ENCODE results near the gene BCDIN3D. TPM values are rescaled to one million over a fixed set of nuclear protein-coding genes. Genes with fewer than 3 reads are reported as not detected.

The BCDIN3D gene
- total and polyA plus RNA-seq, 5 donors from 2014 or later: 4.6 to 9.8 (median 8.6) TPM

DNA sequence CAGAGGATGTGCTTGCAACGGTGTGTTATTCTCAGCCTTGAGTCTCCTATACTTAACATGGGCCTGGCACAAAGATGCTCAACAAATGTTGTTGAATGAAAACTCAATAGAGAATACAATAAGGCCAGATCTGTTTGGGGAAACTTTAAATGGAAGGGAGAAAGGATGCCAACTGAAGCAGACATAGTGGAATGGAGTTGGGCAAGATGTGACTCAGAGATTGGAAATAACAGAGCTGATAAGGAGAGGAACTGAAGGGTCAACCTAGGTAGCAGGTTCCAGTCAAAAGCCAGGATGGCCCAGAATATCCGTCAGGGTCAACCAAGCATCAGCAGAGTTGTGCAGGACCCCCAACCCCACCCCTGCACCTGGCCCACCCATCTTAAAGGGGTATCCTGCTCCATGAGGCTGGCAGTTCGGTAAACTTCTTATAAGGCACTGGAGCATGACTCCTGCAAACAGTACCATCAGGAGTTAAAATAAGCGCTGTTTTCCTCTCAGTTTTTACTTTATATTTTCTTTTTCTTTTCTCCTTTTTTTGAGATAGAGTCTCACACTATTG lies 1.1 kb upstream of the BCDIN3D start:
- Histone ChIP-seq H3K4me1 (ENCODE audit: control insufficient read depth, insufficient read depth, low read length, poor library complexity, severe bottlenecking) (peaks cover 26% of the 10 kb centered on the region), H3K36me3 (ENCODE audit: control insufficient read depth, insufficient read depth, low read length) (no peaks in the 10 kb centered on the region), H3K9me3 (ENCODE audit: control insufficient read depth in 2 of 2, low read length in 2 of 2) (no peaks in the 10 kb centered on the region), H3K27ac (ENCODE audit: insufficient read depth, low read length, poor library complexity, severe bottlenecking) (no peak overlapping the region), H3K4me3 (ENCODE audit: low read depth, low read length) (no peak overlapping the region), H3K27me3 (ENCODE audit: control insufficient read depth, insufficient read depth, low read length) (peaks cover 8% of the 10 kb centered on the region)
- H3K27ac Mint-ChIP-seq: peak overlapping the region in 2 of 3 donors; percentile 71 to 94
- peaks cover 9 to 43% (median 28%) of the 10 kb centered on the region in 4 donors for H3K4me1 Mint-ChIP-seq
- H3K4me3 Mint-ChIP-seq: peak overlapping the region in 3 of 4 donors; percentile 82 to 98 (median 91)
- peaks cover 0 to 2% (median 0%) of the 10 kb centered on the region in 7 donors for H3K9me3 Mint-ChIP-seq
- no peak for ATAC-seq (ENCODE audit: low read depth in 2 of 2)
- DNase-seq: no peak
- H3K27me3 Mint-ChIP-seq: peaks cover 10% of the 10 kb centered on the region
- H3K36me3 Mint-ChIP-seq: no peaks in the 10 kb centered on the region

DNA sequence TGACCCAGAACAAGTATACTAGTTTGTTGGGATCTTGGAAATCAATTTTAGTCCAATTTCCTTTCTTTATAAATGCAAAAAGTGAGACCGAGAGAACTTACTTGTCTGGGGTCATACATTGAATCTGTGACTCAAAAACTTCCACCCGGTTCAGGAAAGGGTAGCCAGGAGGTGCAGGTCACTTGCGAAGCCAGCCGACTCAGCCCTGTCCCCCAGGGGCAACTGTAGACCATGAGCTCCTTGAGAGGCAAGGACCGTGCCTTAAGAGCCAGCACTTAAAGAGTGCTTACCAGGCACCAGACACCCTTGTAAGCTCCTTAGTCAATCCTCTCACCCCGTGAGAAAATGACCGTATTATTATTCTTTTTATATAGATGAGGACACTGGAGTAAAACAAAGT lies 505 bp upstream of the BCDIN3D start:
- peak overlapping the region; percentile 93 for H3K4me3 ChIP-seq (ENCODE audit: low read depth, low read length)
- peak overlapping the region; percentile 78 for H3K27ac ChIP-seq (ENCODE audit: insufficient read depth, low read length, poor library complexity, severe bottlenecking)
- DNase-seq: no peak
- Mint-ChIP-seq H3K4me3 (peak overlapping the region; percentile 82 to 98 (median 93)), H3K4me1 (peaks cover 12 to 43% (median 28%) of the 10 kb centered on the region in 4 donors), H3K27me3 (peaks cover 8% of the 10 kb centered on the region), H3K9me3 (peaks cover 0 to 2% (median 0%) of the 10 kb centered on the region in 7 donors), H3K27ac (peak overlapping the region; percentile 93 to 95 (median 94)), H3K36me3 (no peaks in the 10 kb centered on the region)
- no peak for ATAC-seq (ENCODE audit: low read depth in 2 of 2)
- peaks cover 4% of the 10 kb centered on the region for H3K27me3 ChIP-seq (ENCODE audit: control insufficient read depth, insufficient read depth, low read length)
- peaks cover 1% of the 10 kb centered on the region for H3K36me3 ChIP-seq (ENCODE audit: control insufficient read depth, insufficient read depth, low read length)
- no peaks in the 10 kb centered on the region for H3K9me3 ChIP-seq (ENCODE audit: control insufficient read depth in 2 of 2, low read length in 2 of 2)
- H3K4me1 ChIP-seq (ENCODE audit: control insufficient read depth, insufficient read depth, low read length, poor library complexity, severe bottlenecking): peaks cover 26% of the 10 kb centered on the region

DNA sequence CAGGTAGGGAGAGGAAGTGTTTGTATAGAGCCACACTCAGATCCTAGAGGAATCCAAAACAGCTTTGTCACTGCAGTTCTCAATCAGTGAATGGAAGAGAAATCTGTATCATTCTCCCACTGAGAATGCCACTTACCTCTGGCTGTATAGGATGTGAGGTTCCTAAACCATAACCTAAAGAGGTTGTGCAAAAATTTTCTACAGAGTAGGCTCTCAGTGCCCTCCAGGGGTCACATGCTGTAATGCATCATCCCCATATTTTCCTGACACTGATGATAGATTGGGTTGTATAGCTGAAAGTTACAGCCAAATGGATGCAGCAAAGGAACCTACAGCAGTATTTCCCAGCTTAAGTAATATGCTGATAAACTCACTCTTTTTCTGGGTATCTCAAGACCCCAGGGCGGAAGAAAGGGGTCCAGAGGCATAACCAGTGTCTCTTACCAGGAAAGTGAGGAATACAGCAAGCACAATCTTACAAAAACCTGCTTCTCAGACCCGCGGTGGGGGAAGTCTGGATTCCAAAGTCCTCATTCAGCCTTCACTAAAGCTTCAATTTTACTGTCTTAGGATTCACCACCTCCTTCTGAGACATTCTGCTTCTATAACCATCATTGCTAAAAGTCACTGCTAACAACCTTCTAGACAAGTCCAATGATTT lies 3.8 kb downstream of the BCDIN3D start:
- H3K4me3 ChIP-seq (ENCODE audit: low read depth, low read length): no peak overlapping the region
- peak; percentile 30 to 32 for ATAC-seq (ENCODE audit: low read depth in 2 of 2)
- peak overlapping the region in 2 of 4 donors; percentile 68 to 75 for H3K4me3 Mint-ChIP-seq

DNA sequence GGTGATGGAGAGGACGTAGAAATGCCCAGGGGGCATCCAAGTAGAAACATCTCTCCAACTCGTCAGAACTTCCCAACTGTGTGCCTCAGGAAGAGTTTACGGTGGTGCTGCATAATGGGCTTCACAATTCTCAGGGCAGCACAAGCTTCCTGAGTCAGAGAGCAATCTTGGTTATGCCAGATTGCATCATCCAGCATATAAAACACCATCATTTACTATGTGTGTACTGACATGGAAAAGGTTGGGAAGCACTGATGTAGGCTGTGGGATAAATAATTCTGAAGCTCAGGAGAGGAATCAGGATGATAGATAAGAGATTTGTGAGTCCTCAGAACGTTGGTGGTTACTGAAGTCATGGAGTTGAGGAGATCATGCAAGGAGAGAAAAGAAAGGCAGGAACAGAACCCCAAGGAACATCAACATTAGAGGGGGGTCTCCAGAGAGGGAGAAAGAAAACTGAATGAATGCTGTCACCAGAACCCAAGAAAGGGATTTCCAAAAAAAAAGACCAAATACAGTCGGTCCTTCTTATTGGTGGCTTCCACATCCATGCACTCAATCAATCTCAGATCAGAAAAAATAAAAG lies 10.0 kb downstream of the BCDIN3D start:
- Mint-ChIP-seq H3K9me3 (peaks cover 0 to 2% (median 0%) of the 10 kb centered on the region in 7 donors), H3K4me1 (peaks cover 10 to 18% (median 15%) of the 10 kb centered on the region in 4 donors), H3K4me3 (no peak overlapping the region), H3K27ac (no peak overlapping the region), H3K27me3 (peaks cover 23% of the 10 kb centered on the region), H3K36me3 (no peaks in the 10 kb centered on the region)
- DNase-seq (no peak), ATAC-seq (ENCODE audit: low read depth in 2 of 2) (no peak)
- no peak overlapping the region for H3K27ac ChIP-seq (ENCODE audit: insufficient read depth, low read length, poor library complexity, severe bottlenecking)
- H3K4me3 ChIP-seq (ENCODE audit: low read depth, low read length): no peak overlapping the region
- no peaks in the 10 kb centered on the region for H3K36me3 ChIP-seq (ENCODE audit: control insufficient read depth, insufficient read depth, low read length)
- H3K27me3 ChIP-seq (ENCODE audit: control insufficient read depth, insufficient read depth, low read length): no peaks in the 10 kb centered on the region
- peaks cover 12% of the 10 kb centered on the region for H3K4me1 ChIP-seq (ENCODE audit: control insufficient read depth, insufficient read depth, low read length, poor library complexity, severe bottlenecking)
- H3K9me3 ChIP-seq (ENCODE audit: control insufficient read depth in 2 of 2, low read length in 2 of 2): no peaks in the 10 kb centered on the region

More for the DNA sequence above, 3.8 kb downstream of the BCDIN3D start:
- Mint-ChIP-seq H3K27me3 (no peaks in the 10 kb centered on the region), H3K9me3 (no peaks in the 10 kb centered on the region), H3K36me3 (no peaks in the 10 kb centered on the region), H3K27ac (no peak overlapping the region), H3K4me1 (peaks cover 12 to 33% (median 22%) of the 10 kb centered on the region in 4 donors)
- H3K27me3 ChIP-seq (ENCODE audit: control insufficient read depth, insufficient read depth, low read length): no peaks in the 10 kb centered on the region
- no peaks in the 10 kb centered on the region for H3K9me3 ChIP-seq (ENCODE audit: control insufficient read depth in 2 of 2, low read length in 2 of 2)
- H3K36me3 ChIP-seq (ENCODE audit: control insufficient read depth, insufficient read depth, low read length): peaks cover 2% of the 10 kb centered on the region
- peak in 2 of 3 donors; percentile 58 to 67 for DNase-seq
- H3K4me1 ChIP-seq (ENCODE audit: control insufficient read depth, insufficient read depth, low read length, poor library complexity, severe bottlenecking): peaks cover 19% of the 10 kb centered on the region
- no peak overlapping the region for H3K27ac ChIP-seq (ENCODE audit: insufficient read depth, low read length, poor library complexity, severe bottlenecking)

DNA sequence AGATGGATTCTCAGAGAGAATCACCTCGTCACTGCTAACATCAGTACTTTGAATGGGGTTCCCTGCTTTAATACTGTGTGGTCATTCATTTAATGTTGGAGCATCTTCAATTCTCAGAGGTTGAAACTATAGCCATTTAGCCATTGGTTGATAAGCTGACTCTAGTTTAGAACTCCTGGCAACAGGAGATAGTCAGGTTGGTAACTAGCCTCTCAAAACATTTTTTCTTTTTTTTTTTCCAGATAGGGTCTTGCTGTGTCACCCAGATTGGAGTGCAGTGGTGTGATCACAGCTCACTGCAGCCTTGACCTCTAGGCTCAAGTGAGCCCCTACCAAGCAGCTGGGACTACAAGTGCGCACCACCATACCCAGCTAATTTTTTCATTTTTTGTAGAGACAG lies 11.2 kb downstream of the BCDIN3D start:
- H3K4me3 Mint-ChIP-seq: peak overlapping the region in 1 of 4 donors; percentile 15
- no peak overlapping the region for H3K27ac ChIP-seq (ENCODE audit: insufficient read depth, low read length, poor library complexity, severe bottlenecking)
- H3K27ac Mint-ChIP-seq: no peak overlapping the region
- H3K4me1 Mint-ChIP-seq: peaks cover 14 to 27% (median 17%) of the 10 kb centered on the region in 4 donors
- H3K27me3 ChIP-seq (ENCODE audit: control insufficient read depth, insufficient read depth, low read length): no peaks in the 10 kb centered on the region
- no peak overlapping the region for H3K4me3 ChIP-seq (ENCODE audit: low read depth, low read length)
- H3K36me3 Mint-ChIP-seq: no peaks in the 10 kb centered on the region
- no peak for DNase-seq
- peaks cover 0 to 2% (median 0%) of the 10 kb centered on the region in 7 donors for H3K9me3 Mint-ChIP-seq
- ATAC-seq (ENCODE audit: low read depth in 2 of 2): no peak
- H3K4me1 ChIP-seq (ENCODE audit: control insufficient read depth, insufficient read depth, low read length, poor library complexity, severe bottlenecking): peaks cover 21% of the 10 kb centered on the region
- no peaks in the 10 kb centered on the region for H3K36me3 ChIP-seq (ENCODE audit: control insufficient read depth, insufficient read depth, low read length)
- H3K27me3 Mint-ChIP-seq: peaks cover 26% of the 10 kb centered on the region
- no peaks in the 10 kb centered on the region for H3K9me3 ChIP-seq (ENCODE audit: control insufficient read depth in 2 of 2, low read length in 2 of 2)

DNA sequence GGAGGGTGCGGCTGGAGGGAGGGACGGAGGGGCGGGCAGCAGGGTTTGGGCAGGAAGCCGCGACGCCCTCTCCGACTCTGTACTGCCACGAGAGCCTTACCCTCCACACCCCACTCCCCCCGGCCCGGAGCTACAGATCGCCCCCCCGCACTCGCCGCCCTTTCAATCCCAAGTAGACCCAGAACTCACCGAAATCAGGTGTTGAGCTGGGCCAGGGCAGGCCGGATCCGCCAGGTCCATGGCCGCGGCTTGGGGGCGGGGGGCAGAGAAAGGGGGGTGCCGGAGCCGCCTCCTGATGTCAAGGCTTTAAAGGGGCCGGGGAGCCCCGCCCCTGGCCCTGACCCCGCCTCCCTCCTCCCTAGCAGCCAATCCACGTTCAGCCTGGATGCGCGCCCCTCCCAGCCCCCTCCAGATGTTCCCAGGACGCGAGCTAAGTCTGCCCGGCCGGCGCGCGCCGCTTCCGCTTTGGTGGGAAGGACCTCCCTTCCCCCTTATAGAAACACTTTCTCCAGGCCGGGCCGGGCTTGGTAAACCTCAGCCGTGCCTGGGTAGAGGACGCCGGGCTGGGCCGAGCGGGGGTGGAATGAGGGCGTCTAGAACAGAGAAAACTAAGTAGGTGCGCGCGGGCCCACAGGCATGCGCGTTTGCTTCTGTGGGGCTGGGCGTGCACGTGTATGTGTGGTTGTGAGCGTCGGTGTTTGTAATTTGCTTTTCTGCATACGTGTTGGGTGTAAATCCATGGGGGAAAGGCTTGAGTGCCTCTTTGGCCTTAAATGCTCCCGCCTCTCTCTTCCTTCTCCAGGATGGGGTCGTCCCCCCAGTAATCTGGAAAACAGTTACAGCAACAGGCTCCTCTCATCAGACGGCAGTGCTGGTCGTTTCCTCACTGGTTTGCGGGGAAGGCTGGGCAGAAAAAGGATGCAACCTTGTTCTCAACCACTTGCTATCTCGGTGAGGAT lies 14.5 kb downstream of the BCDIN3D start, which contains the start of gene NCKAP5L:
TSS of gene NCKAP5L (minus strand) at position 281 of the 959 bp plus-strand sequence. CDS start 24,369 bp downstream, outside the sequence.
- Histone ChIP-seq H3K4me1 (ENCODE audit: control insufficient read depth, insufficient read depth, low read length, poor library complexity, severe bottlenecking) (peaks cover 21% of the 10 kb centered on the region), H3K36me3 (ENCODE audit: control insufficient read depth, insufficient read depth, low read length) (no peaks in the 10 kb centered on the region), H3K9me3 (ENCODE audit: control insufficient read depth in 2 of 2, low read length in 2 of 2) (no peaks in the 10 kb centered on the region), H3K27ac (ENCODE audit: insufficient read depth, low read length, poor library complexity, severe bottlenecking) (peak within 1 kb of the TSS; percentile 72), H3K27me3 (ENCODE audit: control insufficient read depth, insufficient read depth, low read length) (no peaks in the 10 kb centered on the region), H3K4me3 (ENCODE audit: low read depth, low read length) (peak within 1 kb of the TSS; percentile 83)
- Mint-ChIP-seq H3K27ac (peak within 1 kb of the TSS; percentile 94 to 96 (median 96)), H3K4me3 (peak within 1 kb of the TSS; percentile 91 to 99 (median 96)), H3K36me3 (no peaks in the 10 kb centered on the region), H3K27me3 (peaks cover 29% of the 10 kb centered on the region), H3K4me1 (peaks cover 17 to 40% (median 28%) of the 10 kb centered on the region in 4 donors), H3K9me3 (peaks cover 0 to 2% (median 0%) of the 10 kb centered on the region in 7 donors)
- DNase-seq: peak; percentile 91 to 95 (median 92)
- peak; percentile 94 to 96 for ATAC-seq (ENCODE audit: low read depth in 2 of 2)

Measured in CD4-positive, CD25-positive, alpha-beta regulatory T cell (primary cell).